HG03442 (cell line): ENCODE results near the gene PLEK2.
A peak's percentile ranks its signal among the peaks of the same experiment; 100 is the strongest.
"Not testable (repeated sequence)": the region's sequence is repeated elsewhere in the genome, so short reads cannot be mapped to it uniquely, and the experiment has no call there.

ENCODE experiments used
- ATAC-seq: cut with Tn5 transposase; IDR thresholded peaks from one replicate; pipeline ENCODE4 v1.9.1; 2021; ENCODE audit warnings: mild to moderate bottlenecking, moderate library complexity; ENCODE audit not compliant: unreplicated experiment

The PLEK2 gene

DNA sequence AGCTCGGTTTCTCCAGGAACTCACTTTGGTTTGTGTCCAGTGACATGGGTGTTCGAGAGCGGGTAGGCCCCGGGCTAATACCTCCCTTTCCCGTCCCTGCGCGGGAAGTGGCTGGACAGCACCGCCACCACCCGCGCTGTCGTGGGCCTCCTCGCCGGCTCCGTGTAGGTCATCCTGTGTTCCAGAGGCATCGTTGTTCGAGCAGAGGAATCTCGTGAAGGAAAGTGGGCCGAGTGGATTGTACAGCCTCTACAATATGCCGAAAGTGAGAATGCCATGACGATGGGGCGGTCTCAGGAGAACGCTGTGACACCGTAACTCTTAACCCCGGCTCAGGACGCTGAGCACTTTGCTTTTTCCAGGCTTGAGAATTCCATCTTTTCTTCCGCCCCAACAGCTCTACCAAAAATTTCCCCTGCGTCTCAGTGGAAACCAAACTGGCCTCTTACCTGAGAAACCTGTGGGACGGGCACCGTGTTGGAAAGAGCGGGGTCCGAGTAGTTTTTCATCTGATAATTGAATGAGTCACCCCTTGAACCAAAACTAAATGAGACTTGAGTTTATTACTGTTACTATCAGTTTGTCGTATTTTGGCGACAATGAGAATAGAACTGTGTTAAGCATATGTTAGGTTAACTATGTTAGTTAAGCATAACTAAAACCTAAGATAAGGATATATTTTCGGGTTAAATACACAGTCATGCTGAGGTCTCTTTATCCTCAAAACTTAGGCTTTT is 51.3 kb downstream of the PLEK2 start:
- peak; percentile 18 for ATAC-seq

DNA sequence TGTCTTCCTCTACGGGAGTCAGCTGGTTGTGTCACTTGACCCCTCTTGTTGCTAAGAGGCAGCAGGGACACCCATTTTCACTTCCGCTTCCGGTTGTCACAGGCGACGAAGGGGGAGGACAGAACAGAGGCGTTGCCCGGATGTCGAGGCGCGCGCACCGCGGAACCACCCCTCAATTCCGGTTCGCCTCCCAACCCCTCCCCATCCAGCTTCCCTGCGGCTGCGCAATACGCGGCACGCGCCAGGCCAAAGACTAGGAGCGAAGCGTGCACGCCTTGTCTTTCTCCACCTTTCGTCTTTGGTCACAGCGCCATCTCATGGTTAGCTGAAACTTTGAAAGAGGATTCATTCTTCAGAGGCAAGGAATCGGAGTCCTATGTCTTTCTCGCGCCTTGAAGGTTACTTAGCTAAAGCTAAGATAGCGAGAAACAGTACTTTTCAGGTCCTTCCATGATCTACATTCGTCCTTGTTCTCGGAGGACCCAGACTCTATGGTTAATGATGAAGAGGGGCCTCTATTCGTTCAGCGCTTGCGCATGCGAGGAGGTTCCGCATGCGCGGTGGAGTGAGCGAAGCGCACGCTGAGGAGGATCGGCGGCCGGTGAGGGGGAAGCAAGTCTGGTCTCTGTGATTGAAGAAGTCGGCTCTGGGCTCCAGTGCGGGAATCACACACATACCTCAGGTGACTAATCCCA is 52.0 kb downstream of the PLEK2 start, which contains the start of the genes ATP6V1D and EIF2S1:
Gene ATP6V1D, minus strand, starts transcription at position 30 of the 695 bp plus-strand sequence. CDS start 106 bp downstream, outside the sequence.
Gene EIF2S1, plus strand, starts transcription at position 554 of the 695 bp plus-strand sequence. CDS start 4,440 bp downstream, outside the sequence.
- ATAC-seq: peak; percentile 86

DNA sequence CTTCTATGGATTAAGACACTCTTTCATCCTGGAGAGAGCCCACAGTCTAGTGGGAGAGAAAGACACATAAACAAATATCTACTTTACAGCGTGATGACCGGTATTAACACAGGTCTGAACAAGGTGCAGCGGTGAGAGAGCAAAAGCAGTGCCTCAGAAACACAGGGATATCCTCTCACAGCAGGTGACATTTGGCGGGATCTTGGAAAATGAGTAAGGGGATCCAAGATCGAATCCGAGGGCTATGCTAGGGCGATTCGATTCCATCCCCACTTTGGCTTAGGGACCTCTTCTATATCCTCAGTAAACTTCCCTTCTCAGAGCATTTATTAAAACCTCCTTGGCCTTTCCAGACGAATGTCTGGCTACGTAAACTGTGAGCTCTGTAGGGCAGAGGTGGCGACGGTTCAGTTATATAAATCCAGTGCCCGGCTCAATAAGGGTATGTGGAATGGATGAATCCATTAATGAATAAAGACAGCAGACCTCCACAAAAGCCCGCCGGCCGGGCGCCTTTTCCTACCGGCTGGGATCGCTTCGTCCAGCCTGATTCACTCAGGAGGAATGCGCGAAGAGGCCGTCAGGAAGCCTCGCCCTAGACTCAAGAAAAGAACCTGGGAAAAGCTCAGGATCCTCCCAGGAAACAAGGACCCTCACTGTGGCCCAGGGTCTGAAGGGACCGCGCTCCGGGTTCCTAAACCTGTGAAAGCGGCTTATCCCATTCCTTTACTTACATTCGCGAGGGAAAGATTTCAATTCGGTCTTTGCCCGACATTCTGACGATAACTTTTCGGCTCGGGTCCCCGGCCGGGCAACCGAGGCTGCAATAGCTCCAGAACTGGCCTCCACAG is 52.8 kb downstream of the PLEK2 start:
- peak; percentile 2 for ATAC-seq

DNA sequence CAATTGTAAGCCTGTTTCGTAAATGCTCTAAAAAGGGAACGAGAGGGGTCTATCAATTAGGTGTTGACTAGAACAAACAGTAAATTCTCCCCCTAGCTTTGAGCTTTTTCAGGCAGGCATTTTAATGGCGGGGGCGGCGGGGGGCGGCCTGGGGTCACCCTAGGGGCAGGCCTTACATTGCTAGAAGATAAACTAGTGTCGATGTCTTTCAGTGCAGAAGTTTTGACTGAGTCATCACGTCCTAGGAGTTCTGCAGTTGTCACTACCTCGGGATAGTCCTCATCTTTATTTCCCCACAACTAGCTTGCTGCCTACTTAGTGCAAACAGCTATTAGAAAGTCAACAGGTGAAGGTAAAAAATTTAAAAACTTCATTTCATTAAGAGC is 54.0 kb downstream of the PLEK2 start:
- no peak for ATAC-seq

DNA sequence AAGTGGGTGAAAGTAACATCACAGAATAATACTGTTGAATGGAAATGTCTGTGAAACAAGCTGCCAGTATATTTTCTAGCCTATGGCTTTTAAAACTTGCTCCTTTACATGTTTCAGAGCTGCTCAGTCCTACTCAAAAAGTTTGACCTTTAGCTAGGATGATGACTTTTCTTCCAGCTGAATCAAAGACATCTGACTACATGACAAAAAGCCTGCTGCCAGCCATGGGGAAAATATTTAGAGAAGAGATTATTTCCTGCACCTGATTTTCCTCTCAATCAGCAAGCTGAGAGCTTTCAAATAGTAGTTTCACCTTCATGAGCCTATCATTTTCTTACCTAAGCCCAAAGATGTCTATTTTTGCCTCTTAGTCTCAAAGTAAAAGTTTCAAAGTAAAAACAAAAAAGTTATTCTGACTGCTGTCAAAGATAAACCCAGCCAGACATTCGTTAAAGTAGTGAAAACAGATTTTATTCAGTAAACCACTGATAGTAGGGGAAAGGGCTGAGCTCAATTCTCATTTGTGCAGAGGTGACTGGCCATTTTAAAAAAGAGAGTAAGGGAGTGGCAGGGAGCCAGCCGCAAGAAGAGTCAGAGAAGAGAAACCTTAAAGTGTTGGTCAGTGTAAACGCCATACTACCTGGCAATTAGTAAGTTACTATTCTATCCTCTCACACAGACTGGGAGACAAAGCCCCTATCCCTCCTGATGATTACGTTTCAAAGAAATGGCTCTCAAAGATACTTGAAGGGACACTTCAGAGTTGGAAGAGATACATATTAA is 54.6 kb downstream of the PLEK2 start:
- no peak for ATAC-seq

DNA sequence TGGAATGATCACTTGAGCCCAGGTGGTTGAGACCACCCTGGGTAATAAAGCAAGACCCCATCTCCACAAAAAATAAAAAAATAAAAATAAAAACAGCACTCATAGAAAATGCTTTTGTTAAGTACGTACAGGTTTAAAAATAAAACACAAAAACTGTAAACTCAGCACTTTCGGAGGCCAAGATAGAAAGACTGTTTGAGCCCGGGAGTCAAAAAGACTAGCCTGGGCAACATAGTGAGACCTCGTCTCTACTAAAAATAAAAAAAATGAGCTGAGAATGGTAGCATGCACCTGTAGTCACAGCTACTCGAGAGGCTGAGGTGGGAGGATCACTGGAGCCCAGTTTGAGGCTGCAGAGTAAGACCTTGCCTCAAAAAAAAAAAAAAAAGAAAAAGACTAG is 59.9 kb downstream of the PLEK2 start:
- no peak for ATAC-seq

DNA sequence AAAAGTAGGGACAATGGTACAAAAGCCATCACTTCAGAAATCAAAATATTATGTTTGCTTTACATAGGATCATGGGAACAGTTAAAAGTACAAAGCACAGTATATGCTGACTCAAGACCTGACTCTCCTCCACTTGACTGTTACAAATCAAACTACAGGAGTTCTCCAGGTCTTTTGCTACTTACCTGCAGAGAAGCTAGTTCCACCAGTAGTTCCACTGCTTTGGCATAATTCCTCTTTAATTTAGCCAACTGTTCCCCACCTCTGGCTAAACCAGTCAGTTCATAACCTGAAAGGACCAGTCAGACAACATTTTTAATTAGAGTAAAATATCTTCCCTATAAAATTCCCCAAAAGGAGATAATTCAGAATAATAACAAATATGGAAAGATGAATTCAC is 66.4 kb downstream of the PLEK2 start:
- no peak for ATAC-seq

DNA sequence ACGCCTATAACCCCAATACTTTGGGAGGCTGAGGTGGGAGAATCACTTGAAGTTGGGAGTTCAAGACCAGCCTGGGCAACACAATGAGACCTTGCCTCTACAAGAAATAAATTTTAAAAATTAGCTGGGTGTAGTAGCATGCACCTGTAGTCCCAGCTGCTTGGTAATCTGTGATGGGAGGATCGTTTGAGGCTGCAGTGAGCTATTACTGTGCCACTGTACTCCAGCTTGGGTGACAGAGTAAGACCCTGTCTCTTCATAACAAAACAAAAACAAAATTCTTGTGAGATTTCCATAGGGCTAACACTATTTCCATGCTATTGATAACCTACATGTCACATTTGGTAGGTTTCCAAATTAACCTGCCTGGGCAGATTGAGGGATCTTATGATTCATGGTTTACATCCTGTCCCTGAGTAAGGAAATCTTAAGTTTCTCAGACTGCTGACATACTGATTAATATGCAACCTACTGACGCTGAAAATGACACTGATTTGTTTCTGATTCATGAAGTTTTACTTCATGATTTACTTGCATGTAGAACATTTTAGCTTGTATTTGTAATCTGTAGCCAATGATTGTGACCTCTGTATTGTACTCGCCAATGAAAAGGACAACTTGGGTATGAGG is 68.2 kb downstream of the PLEK2 start:
- ATAC-seq: no peak

DNA sequence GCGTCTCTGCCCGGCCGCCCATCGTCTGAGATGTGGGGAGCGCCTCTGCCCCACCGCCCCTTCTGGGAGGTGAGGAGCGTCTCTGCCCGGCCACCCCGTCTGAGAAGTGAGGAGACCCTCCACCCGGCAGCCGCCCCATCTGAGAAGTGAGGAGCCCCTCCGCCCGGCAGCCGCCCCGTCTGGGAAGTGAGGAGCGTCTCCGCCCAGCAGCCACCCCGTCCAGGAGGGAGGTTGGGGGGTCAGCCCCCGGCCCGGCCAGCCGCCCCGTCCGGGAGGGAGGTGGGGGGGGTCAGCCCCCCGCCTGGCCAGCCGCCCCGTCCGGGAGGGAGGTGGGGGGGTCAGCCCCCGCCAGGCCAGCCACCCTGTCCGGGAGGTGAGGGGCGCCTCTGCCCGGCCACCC is 70.7 kb downstream of the PLEK2 start:
- ATAC-seq: not testable (repeated sequence)
